GM19023 (cell line): ENCODE results near the gene SCUBE3.

Source experiments
- ATAC-seq: cut with Tn5 transposase; IDR thresholded peaks from one replicate; pipeline ENCODE4 v1.9.1; 2021; ENCODE audit warnings: mild to moderate bottlenecking, moderate library complexity; ENCODE audit not compliant: unreplicated experiment

The SCUBE3 gene

DNA sequence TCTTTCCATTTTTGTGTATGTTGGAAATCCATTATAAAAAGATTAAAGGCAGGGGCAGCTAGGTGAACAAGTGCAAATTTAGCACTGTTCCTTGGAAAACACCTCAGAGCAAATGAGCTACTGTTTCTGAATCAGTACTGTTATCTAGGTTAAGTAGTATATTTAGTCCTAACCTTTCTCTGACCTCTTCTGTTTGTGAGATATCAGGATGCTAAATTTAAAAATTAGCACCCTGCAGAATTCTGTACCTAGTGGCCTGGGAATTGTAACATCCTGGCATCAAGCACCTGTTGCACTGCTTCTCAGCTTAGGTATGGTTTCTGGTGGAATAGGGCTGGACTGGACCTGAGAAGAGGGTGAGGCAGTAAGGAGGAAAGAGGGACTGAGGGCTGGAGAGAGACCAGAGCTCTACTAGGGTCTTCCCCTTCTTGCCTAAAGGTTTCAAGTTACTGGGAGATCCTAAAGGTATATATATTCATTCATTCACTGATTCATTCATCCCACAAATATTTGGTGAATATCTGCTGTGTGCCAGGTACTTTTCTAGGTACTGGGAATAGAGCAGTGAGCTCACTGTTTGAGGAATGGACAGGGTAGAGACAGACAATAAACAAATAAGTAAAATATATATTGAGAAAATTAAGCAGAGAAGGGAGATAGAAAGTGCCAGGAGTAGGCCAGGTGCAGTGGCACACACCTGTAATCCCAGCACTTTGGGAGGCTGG, 51.0 kb downstream of the SCUBE3 start:
- ATAC-seq: no peak

- no peak for ATAC-seq
Observed at GRCh38 chr6:35265523-35265922, 51.8 kb downstream of the SCUBE3 start.

GRCh38 chr6:35267446-35267845, 53.7 kb downstream of the SCUBE3 start:
- ATAC-seq: no peak

DNA sequence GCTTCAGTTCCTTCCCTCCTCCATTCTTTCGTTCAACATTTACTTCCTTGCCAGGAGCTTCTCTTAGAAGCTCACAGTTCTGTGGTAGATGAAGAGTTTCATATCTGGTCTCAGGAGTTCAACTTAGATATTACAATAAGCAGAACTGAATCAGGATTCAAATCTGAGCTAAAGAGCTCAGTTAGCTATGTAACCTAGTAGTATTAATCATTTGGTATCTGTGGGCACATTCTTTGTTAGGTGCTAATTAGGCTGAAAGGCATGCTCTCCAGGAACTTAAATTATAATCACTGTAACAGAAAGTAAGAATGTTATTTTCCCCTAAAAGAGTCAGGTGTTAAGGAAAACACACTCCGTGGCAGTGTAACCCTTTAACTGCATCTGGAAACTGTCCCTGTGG, 54.1 kb downstream of the SCUBE3 start:
- no peak for ATAC-seq

DNA sequence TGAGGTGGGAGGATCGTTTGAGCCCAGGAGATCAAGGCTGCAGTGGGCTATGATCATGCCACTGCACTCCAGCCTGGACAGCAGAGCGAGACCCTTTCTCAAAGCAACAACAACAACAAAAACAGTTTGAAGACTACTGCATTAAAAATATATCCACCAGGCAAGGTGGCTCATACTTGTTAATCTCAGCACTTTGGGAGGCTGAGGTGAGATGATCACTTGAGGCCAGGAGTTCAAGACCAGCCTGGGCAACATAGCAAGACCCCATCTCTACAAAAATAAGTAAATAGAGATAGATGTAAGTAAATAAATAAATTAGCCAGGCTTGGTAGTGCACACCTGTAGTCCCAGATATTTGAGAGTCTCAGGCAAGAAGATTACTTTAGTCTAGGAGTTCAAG, 58.2 kb downstream of the SCUBE3 start:
- ATAC-seq: no peak

DNA sequence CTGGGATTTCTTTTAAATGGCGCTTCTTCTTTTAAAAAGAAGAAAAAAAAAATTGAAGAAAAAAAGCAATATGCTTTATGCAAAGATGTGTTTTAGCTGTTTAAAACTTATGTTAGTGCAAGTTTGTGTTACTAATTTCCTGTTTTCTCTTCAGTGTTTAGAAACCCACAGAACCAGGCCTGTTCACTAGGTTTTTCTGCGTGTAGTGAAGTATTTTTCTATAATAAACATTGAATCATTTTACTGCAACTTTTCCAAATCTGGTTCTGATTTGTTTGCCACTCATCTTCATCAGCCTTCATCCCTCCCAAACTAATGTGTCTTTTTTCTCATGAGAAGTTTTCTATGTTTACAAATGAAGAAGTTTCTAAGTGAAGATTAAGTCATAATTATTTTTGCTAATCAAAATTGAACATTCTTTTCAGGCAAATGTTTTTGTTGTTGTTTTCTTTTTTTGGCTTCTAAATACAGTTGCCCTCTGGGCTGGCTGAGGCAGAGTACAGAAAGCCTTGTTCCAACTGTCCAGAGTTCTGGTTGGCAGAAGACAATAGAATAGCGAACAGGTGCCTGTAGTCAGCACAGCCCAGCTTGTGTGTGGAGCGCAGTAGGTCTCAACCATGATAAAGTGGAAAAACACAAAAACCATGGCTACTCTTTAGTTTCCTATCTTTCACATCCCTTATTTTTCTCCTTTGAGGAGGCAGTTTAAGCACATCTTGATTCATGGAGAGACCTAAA, 60.2 kb downstream of the SCUBE3 start:
- no peak for ATAC-seq

- ATAC-seq: no peak
Observed at GRCh38 chr6:35275744-35276260, 62.0 kb downstream of the SCUBE3 start.

GRCh38 chr6:35278708-35279107, 65.0 kb downstream of the SCUBE3 start:
- ATAC-seq: no peak

DNA sequence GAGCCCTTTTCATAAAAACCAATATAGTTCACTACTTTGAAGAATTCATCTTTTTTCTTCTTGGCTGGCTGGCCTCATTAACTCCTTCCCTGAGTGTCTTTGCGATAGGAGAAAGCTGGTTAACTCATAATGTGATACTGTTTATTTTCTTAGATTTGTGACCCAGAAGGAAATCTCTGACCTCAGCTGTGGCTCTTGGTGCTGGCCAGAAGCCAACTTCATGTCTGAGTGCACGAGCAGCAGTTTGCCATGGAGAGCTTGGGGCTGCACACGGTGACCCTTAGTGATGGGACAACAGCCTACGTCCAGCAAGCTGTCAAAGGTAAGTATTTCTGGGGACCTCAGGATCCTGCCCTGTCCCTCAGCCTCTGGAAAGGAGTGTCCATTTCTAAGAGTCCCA, 67.1 kb downstream of the SCUBE3 start:
- ATAC-seq: no peak

- no peak for ATAC-seq
Observed at GRCh38 chr6:35282472-35282871, 68.7 kb downstream of the SCUBE3 start.

DNA sequence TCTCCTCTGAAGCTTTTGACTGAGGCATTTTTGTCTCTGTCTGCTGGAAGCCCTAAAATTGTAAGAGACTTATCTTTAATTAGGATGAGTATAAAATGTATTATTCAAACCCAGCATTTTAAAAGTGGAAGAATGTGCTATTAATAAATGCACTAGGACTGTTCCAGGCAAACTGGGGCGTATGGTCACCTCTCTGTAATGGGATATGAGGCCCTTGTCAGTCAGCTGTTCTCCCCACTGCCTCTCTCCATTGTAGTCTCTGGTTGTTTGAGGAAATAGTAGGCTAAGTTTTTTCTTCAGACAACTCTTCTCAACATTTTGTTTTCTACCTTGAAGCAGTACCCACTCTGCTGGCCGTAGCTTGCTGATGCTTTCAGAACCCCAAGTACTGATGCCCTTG, 69.6 kb downstream of the SCUBE3 start:
- ATAC-seq: no peak

DNA sequence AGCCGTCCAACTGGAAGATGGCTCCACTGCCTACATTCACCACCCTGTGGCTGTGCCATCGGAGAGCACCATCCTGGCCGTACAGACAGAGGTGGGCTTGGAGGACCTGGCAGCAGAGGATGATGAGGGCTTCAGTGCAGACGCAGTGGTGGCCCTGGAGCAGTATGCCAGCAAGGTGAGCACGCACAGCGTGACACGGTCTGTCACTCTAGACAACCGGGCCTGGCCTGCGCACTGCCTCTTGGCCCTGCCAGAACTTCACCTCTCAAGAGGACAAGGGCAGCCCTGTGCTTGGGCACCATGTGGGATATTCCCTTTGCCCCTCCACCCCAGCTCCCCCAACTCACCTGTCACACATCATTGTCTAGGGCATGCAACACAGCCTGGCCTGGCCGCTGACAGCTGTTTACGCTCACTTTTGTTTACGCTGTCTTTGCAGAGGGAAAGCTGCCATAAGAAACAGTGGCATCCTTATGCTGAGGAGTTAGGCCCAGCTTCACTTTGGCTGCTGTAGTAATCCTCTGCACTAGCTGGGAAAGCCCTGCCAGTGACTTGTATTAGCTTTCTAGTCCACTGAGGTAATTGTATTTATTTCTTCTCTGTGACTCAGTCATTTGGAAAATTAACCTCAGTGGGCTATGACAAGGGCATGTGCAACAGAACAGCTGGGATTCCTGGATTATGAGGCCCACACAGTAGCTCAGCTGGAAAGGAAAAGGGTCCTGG, 74.1 kb downstream of the SCUBE3 start:
- no peak for ATAC-seq

- no peak for ATAC-seq
Observed at GRCh38 chr6:35288834-35289233, 75.1 kb downstream of the SCUBE3 start.

DNA sequence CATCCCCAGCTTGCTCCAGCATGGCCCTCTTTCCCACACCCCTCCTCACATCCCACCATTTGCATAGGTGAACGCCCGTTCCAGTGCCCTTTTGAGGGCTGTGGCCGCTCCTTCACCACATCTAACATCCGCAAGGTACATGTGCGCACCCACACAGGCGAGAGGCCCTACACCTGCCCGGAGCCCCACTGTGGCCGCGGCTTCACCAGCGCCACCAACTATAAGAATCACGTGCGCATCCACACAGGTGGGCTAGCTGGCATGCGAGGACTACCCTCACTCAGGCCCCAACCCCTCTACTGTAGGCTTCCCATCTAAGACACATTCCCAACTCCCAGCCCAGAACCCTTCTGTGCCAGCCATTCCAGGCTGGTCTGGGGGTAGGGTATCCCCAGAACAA, 77.7 kb downstream of the SCUBE3 start:
- ATAC-seq: no peak

DNA sequence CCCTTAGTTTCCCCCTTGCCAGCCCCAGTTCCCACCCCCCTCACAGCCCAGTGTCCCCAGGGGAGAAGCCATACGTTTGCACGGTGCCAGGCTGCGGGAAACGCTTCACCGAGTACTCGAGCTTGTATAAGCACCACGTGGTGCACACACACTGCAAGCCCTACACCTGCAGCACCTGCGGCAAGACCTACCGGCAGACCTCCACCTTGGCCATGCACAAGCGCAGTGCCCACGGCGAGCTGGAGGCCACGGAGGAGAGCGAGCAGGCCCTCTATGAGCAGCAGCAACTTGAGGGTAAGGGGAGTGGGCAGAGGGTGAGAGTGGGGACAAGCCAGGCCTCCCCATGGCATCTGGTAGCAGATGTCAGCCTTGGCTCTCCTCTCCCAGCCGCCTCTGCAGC, 78.7 kb downstream of the SCUBE3 start:
- ATAC-seq: no peak

- ATAC-seq: no peak
Observed at GRCh38 chr6:35293681-35294080, 79.9 kb downstream of the SCUBE3 start.

- no peak for ATAC-seq
Observed at GRCh38 chr6:35294308-35294945, 80.7 kb downstream of the SCUBE3 start.

DNA sequence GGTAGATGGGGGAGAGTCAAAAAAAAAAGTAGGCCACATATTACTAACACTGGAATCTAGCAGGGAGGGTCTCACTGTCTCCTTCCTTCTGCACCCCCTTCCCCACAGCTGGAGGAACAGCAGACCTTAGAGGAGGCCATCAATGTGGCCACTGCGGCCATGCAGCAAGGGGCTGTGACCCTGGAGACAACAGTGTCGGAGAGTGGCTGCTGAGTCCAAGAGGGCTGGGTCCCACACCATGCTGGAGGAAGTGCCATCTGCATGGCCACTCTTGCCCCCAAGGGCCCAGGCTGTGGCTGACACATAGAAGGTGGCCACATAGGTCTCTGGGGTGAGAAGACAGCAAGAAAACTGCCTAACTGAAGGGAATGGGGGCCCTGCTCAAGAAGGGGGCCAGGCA, 81.3 kb downstream of the SCUBE3 start:
- no peak for ATAC-seq

GRCh38 chr6:35295521-35296315, 82.0 kb downstream of the SCUBE3 start:
- no peak for ATAC-seq

DNA sequence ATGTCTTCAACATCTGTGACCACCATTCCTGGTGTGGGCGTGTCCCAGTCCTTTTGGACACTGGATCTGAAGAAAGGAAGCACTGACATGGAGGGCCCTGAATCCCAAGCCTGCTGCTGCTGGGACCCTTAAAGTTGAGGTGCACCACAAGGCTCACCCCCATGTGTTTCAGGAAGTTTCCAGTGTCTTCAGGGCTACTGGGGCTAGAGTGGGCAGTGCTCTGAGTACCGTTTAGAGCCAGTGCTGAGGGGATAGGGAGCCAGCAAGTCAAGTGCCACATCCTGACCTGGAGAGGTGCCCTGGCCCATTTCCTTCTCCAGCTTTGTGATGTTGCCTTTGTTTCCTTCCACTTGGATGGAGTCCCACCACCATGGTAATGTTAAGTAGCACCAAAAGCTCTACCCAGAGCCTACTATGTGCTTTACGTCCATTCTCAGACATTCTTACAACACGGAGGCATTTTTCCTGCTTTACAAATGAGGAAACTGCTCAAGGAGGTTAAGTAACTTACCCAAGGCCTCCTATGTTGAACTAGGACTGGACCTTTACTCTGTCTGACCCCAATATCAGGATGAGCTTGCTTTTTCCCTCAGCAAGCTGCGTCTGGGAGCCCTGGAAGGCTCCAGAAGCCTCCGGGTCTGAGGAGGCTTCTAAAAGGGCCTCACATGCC, 83.3 kb downstream of the SCUBE3 start:
- no peak for ATAC-seq
